GM21367 (cell line): ENCODE measurements around the gene PSMD1.

Experiments
- ATAC-seq: cut with Tn5 transposase; IDR thresholded peaks from one replicate; pipeline ENCODE4 v1.9.1; 2021; ENCODE audit not compliant: unreplicated experiment

Gene PSMD1

GRCh38 chr2:231199219-231199618 is 142.6 kb downstream of the PSMD1 start:
- no peak for ATAC-seq

GRCh38 chr2:231200805-231201474 is 144.3 kb downstream of the PSMD1 start:
- no peak for ATAC-seq

GRCh38 chr2:231201475-231201814 is 144.8 kb downstream of the PSMD1 start:
- ATAC-seq: no peak

- no peak for ATAC-seq
Measured at GRCh38 chr2:231203087-231203486, 146.4 kb downstream of the PSMD1 start.

- no peak for ATAC-seq
Measured at GRCh38 chr2:231204146-231204545, 147.5 kb downstream of the PSMD1 start.

GRCh38 chr2:231204581-231204980 is 147.9 kb downstream of the PSMD1 start:
- no peak for ATAC-seq

- no peak for ATAC-seq
Measured at GRCh38 chr2:231207734-231208133, 151.1 kb downstream of the PSMD1 start.

- ATAC-seq: no peak
Measured at GRCh38 chr2:231210782-231211181, 154.1 kb downstream of the PSMD1 start.

- no peak for ATAC-seq
Measured at GRCh38 chr2:231211486-231211885, 154.8 kb downstream of the PSMD1 start.

- no peak for ATAC-seq
Measured at GRCh38 chr2:231212329-231212845, 155.7 kb downstream of the PSMD1 start.

- ATAC-seq: no peak
Measured at GRCh38 chr2:231213931-231214642, 157.4 kb downstream of the PSMD1 start.

GRCh38 chr2:231218366-231218765 is 161.7 kb downstream of the PSMD1 start:
- ATAC-seq: no peak

- no peak for ATAC-seq
Measured at GRCh38 chr2:231219289-231219688, 162.6 kb downstream of the PSMD1 start.

- ATAC-seq: no peak
Measured at GRCh38 chr2:231221761-231222160, 165.1 kb downstream of the PSMD1 start.
